HepG2 (cell line): ENCODE results near the gene CCDC54. TPM values are rescaled to one million over a fixed set of nuclear protein-coding genes. Genes with fewer than 3 reads are reported as not detected.

Experiments used
- ATAC-seq: fragments of 200-7000 bp; cut with Tn5 transposase; 3 replicates; pipeline ENCODE4 v1.9.1; 2020; ENCODE audit warnings: mild to moderate bottlenecking, moderate library complexity
- BruUV-seq: library from RNA; stranded (reverse); fragments of 400-500 nt; replicated peaks from 2 replicates; lab custom pipeline; 2021; lab: Mats Ljungman, UMichigan
- CTCF ChIA-PET: fragments of 300-600 bp; formaldehyde crosslinking; extraction: SDS; loops from one replicate; lab custom pipeline; 2021; ENCODE audit warnings: low total read pairs, inconsistent platforms, low intra/inter-chr PET ratio; lab: Yijun Ruan, JAX
- POLR2A ChIA-PET: fragments of 350-600 bp; sonication (Branson Sonifier 250); formaldehyde crosslinking; loops from one replicate; lab custom pipeline; 2020; ENCODE audit warnings: antibody characterized with exemption, inconsistent platforms; lab: Yijun Ruan, JAX
- DNase-seq: peaks from one replicate; pipeline ENCODE4 v3.0.0-alpha.2; 2015; ENCODE audit warnings: low spot score
- FAIRE-seq: peaks from 3 replicates; lab custom pipeline; 2011; peaks lifted over from hg19 to GRCh38; lab: Jason Lieb, UNC
- H2AFZ ChIP-seq: one replicate; pipeline ENCODE4 v1.6.1; 2011; ENCODE audit warnings: low read length, inconsistent platforms
- H3K27ac ChIP-seq: fragments of 300-600 bp; 3 replicates; pipeline ENCODE4 v1.8.0; 2011; ENCODE audit warnings: mixed run types, mild to moderate bottlenecking, mixed read lengths, low read length, inconsistent platforms; ENCODE audit not compliant: insufficient read depth; ENCODE audit errors: extremely low read length
- H3K27me3 ChIP-seq, 2 experiments: fragments of 200-600 bp in 1 of 2; 2 replicates in 1 of 2; 3 replicates in 1 of 2; pipeline versions ENCODE4 v1.6.0 to v1.8.0; 2011; ENCODE audit warnings: low read length in 2 of 2, mild to moderate bottlenecking in 2 of 2, moderate library complexity in 2 of 2, inconsistent platforms in 1 of 2; ENCODE audit not compliant: insufficient read depth in 2 of 2, control insufficient read depth in 1 of 2
- H3K36me3 ChIP-seq, 2 experiments: fragments of 200-600 bp in 1 of 2; replicated peaks in 1 of 2; 2 replicates in 1 of 2; 3 replicates in 1 of 2; pipeline versions ENCODE4 v1.5.1 to v1.8.0; 2011; ENCODE audit warnings: low read length in 2 of 2, inconsistent platforms in 1 of 2; ENCODE audit not compliant: insufficient read depth in 2 of 2, control insufficient read depth in 1 of 2
- H3K4me1 ChIP-seq: 2 replicates; pipeline ENCODE4 v1.5.1; 2012; ENCODE audit warnings: low read length, inconsistent platforms; ENCODE audit not compliant: insufficient read depth
- H3K4me2 ChIP-seq: 2 replicates; pipeline ENCODE4 v1.6.0; 2011; ENCODE audit warnings: low read depth, low read length, inconsistent platforms
- H3K4me3 ChIP-seq, 3 experiments: fragments of 200-600 bp in 1 of 3; sonication (generic), shearing (Covaris generic) in 1 of 3; replicated peaks in 1 of 3; 2 replicates each; pipeline ENCODE4 v1.5.1; 2011 to 2016; ENCODE audit warnings: low read length in 3 of 3, inconsistent platforms in 2 of 3, low read depth in 2 of 3, mild to moderate bottlenecking in 2 of 3, control low read depth in 1 of 3, mixed read lengths in 1 of 3; ENCODE audit not compliant: insufficient read depth in 1 of 3
- H3K79me2 ChIP-seq: one replicate; pipeline ENCODE4 v1.6.1; 2011; ENCODE audit warnings: low read length, inconsistent platforms; ENCODE audit not compliant: insufficient read depth
- H3K9ac ChIP-seq: 2 replicates; pipeline ENCODE4 v1.6.0; 2011; ENCODE audit warnings: mild to moderate bottlenecking, low read depth, low read length, inconsistent platforms; ENCODE audit not compliant: insufficient read depth
- H3K9me3 ChIP-seq: 2 replicates; pipeline ENCODE4 v1.5.1; 2012; ENCODE audit warnings: mild to moderate bottlenecking, low read length
- H4K20me1 ChIP-seq: 2 replicates; pipeline ENCODE4 v1.6.0; 2011; ENCODE audit warnings: inconsistent platforms, mild to moderate bottlenecking, low read length, moderate library complexity; ENCODE audit not compliant: insufficient read depth
- ATAD3A ChIP-seq: sonication (generic); formaldehyde crosslinking; IDR thresholded peaks from 2 replicates; pipeline ENCODE4 v1.4.0; 2020; ENCODE audit warnings: missing genetic modification reagents
- BRF2 ChIP-seq: sonication (generic); formaldehyde crosslinking; IDR thresholded peaks from 2 replicates; pipeline ENCODE4 v1.8.1; 2022; ENCODE audit warnings: mild to moderate bottlenecking, missing genetic modification reagents
- MNT ChIP-seq: fragments of 450-650 bp; IDR thresholded peaks from 2 replicates; pipeline ENCODE4 v1.6.1; 2016
- PAXIP1 ChIP-seq: sonication (generic); formaldehyde crosslinking; conservative IDR thresholded peaks from 2 replicates; pipeline ENCODE4 v1.4.0; 2020; ENCODE audit warnings: mild to moderate bottlenecking, missing genetic modification reagents, moderate library complexity
- SNAPC5 ChIP-seq: sonication (generic); formaldehyde crosslinking; IDR thresholded peaks from 2 replicates; pipeline ENCODE4 v1.8.1; 2023; ENCODE audit warnings: mild to moderate bottlenecking, missing genetic modification reagents, borderline replicate concordance
- SSRP1 ChIP-seq: IDR thresholded peaks from 2 replicates; pipeline ENCODE4 v1.6.1; 2016; ENCODE audit warnings: control low read depth
- ZNF160 ChIP-seq: sonication (generic); formaldehyde crosslinking; IDR thresholded peaks from 2 replicates; pipeline ENCODE4 v1.8.0; 2022; ENCODE audit warnings: mild to moderate bottlenecking, inconsistent platforms, missing genetic modification reagents
- ZNF296 ChIP-seq: sonication (generic); formaldehyde crosslinking; conservative IDR thresholded peaks from 2 replicates; pipeline ENCODE4 v1.5.0; 2020; ENCODE audit warnings: mild to moderate bottlenecking, missing genetic modification reagents
- ZNF337 ChIP-seq: sonication (generic); formaldehyde crosslinking; IDR thresholded peaks from 2 replicates; pipeline ENCODE4 v1.5.1; 2020; ENCODE audit warnings: missing genetic modification reagents, low read depth, mild to moderate bottlenecking, borderline replicate concordance
- ZNF547 ChIP-seq: sonication (generic); formaldehyde crosslinking; IDR thresholded peaks from 2 replicates; pipeline ENCODE4 v1.5.1; 2020; ENCODE audit warnings: mild to moderate bottlenecking, missing genetic modification reagents
- ZNF746 ChIP-seq: sonication (generic); formaldehyde crosslinking; IDR thresholded peaks from 2 replicates; pipeline ENCODE4 v1.8.0; 2022; ENCODE audit warnings: mild to moderate bottlenecking, missing genetic modification reagents
- ZNF782 ChIP-seq: sonication (generic); formaldehyde crosslinking; IDR thresholded peaks from 2 replicates; pipeline ENCODE4 v1.4.0; 2020; ENCODE audit warnings: missing genetic modification reagents, mild to moderate bottlenecking, borderline replicate concordance
- ZSCAN12 ChIP-seq: sonication (generic); formaldehyde crosslinking; IDR thresholded peaks from 2 replicates; pipeline ENCODE4 v1.9.0; 2021; ENCODE audit warnings: mild to moderate bottlenecking, missing genetic modification reagents
- WGBS: methylation state at CpG from one replicate; pipeline ENCODE4 v1.1.6; 2017; ENCODE audit warnings: low lambda C conversion rate; 5-methylcytosine and 5-hydroxymethylcytosine counted together
- in situ Hi-C: cut with HindIII; loops from 2 replicates; pipeline ENCODE4 v1.10.0; 2017; ENCODE audit warnings: low pct_unique_long_range_greater_than_20kb; ENCODE audit not compliant: extremely low pct_ligation_motif_present
- intact Hi-C: fragments of 100-400 bp; cut with micrococcal nuclease; formaldehyde crosslinking; loops from one replicate; pipeline ENCODE4 v1.10.0; 2022; ENCODE audit not compliant: unreplicated experiment
- polyA plus RNA-seq, 8 experiments: library from polyadenylated mRNA; depleted of rRNA in 3 of 8; stranded (reverse) in 7 of 8; unstranded in 1 of 8; fragments of >200 nt; fragmentation: Illumina TruSeq in 4 of 8; extraction: Trizol in 4 of 8; gene quantifications; 2 replicates each; pipeline versions ENCODE4 v1.2.1 to v1.2.3, GENCODE V29; 2011 to 2016; ENCODE audit warnings: low read depth in 4 of 8, missing spikeins in 1 of 8, mixed read lengths in 1 of 8; ENCODE audit not compliant: insufficient read depth in 1 of 8
- total RNA-seq, 5 experiments: library from RNA; depleted of rRNA; stranded (reverse); fragments of >200 nt; fragmentation: Illumina TruSeq; extraction: Trizol; gene quantifications; 2 replicates each; pipeline ENCODE4 v1.2.3, GENCODE V29; 2016; ENCODE audit warnings: low read depth in 1 of 5

CCDC54 gene
- total and polyA plus RNA-seq, 2 of the 13 experiments (the other 11 are each of a cell fraction or from before 2014, with no cell fraction given) = not detected

- H3K4me1 ChIP-seq = no peaks in the 10 kb centered on the region
- peaks cover 11% of the 10 kb centered on the region; the same call in 1 of the 2 replicates for H3K9me3 ChIP-seq
- WGBS = 1% methylated on average over 2 of the region's 2 CpGs
- no peak for ATAC-seq
- no peaks in the 10 kb centered on the region for H3K27me3 ChIP-seq
- ChIA-PET POLR2A (no interaction called here), CTCF (no interaction called here)
- H3K79me2 ChIP-seq = no peaks in the 10 kb centered on the region
- TF ChIP-seq ZNF547 (CRISPR knock-in tag) (no peak), ZNF160 (peak; percentile 99)
- no peak for DNase-seq
- in situ Hi-C loops = no loop called here
- no peak overlapping the region for H3K27ac ChIP-seq
- H3K4me3 ChIP-seq = no peak overlapping the region
- no peak overlapping the region for H3K9ac ChIP-seq
- intact Hi-C loops = no loop called here
- BruUV-seq = no TSS peak
- no peaks in the 10 kb centered on the region for H3K36me3 ChIP-seq
- no peaks in the 10 kb centered on the region for H4K20me1 ChIP-seq
- H3K4me2 ChIP-seq = no peak overlapping the region
- FAIRE-seq = no peak
- no peak overlapping the region for H2AFZ ChIP-seq
Observed at GRCh38 chr3:107409365-107409764, 32.1 kb downstream of the CCDC54 start.

GRCh38 chr3:107410606-107411005, 33.4 kb downstream of the CCDC54 start:
- no peak for FAIRE-seq
- in situ Hi-C loops = no loop called here
- no TSS peak for BruUV-seq
- TF ChIP-seq ZSCAN12 (CRISPR knock-in tag) = no peak
- no peak for TF ChIP-seq PAXIP1 (CRISPR knock-in tag)
- TF ChIP-seq ZNF746 (CRISPR knock-in tag) = no peak
- TF ChIP-seq ZNF782 (CRISPR knock-in tag) = no peak
- TF ChIP-seq ZNF337 (CRISPR knock-in tag) = no peak
- TF ChIP-seq SNAPC5 = no peak
- no peak for TF ChIP-seq MNT
- no peak for TF ChIP-seq BRF2 (CRISPR knock-in tag)
- no peak for TF ChIP-seq SSRP1
- no peak for TF ChIP-seq ATAD3A (CRISPR knock-in tag)
- TF ChIP-seq ZNF296 (CRISPR knock-in tag) = no peak

More at GRCh38 chr3:107410606-107411005, 33.4 kb downstream of the CCDC54 start:
- WGBS = 0% methylated on average over 1 of the region's 1 CpG
- no peaks in the 10 kb centered on the region for H4K20me1 ChIP-seq
- H3K4me3 ChIP-seq = no peak overlapping the region
- no peak overlapping the region for H3K27ac ChIP-seq
- no peak for DNase-seq
- H3K79me2 ChIP-seq = no peaks in the 10 kb centered on the region
- no peak overlapping the region for H3K4me2 ChIP-seq
- intact Hi-C loops = no loop called here
- no peaks in the 10 kb centered on the region for H3K27me3 ChIP-seq
- no peaks in the 10 kb centered on the region for H3K4me1 ChIP-seq
- ATAC-seq = no peak
- H2AFZ ChIP-seq = no peak overlapping the region
- H3K36me3 ChIP-seq = no peaks in the 10 kb centered on the region
- no peak overlapping the region for H3K9ac ChIP-seq
- ChIA-PET POLR2A (no interaction called here), CTCF (no interaction called here)
- peaks cover 11% of the 10 kb centered on the region; the same call in 1 of the 2 replicates for H3K9me3 ChIP-seq
